ENCODE results near the gene SMARCB1. TPM values are rescaled to one million over a fixed set of nuclear protein-coding genes. Genes with fewer than 3 reads are reported as not detected.

Gene SMARCB1
- total and polyA plus RNA-seq, 4 donors: 39.2 to 69.6 (median 47.8) TPM

DNA sequence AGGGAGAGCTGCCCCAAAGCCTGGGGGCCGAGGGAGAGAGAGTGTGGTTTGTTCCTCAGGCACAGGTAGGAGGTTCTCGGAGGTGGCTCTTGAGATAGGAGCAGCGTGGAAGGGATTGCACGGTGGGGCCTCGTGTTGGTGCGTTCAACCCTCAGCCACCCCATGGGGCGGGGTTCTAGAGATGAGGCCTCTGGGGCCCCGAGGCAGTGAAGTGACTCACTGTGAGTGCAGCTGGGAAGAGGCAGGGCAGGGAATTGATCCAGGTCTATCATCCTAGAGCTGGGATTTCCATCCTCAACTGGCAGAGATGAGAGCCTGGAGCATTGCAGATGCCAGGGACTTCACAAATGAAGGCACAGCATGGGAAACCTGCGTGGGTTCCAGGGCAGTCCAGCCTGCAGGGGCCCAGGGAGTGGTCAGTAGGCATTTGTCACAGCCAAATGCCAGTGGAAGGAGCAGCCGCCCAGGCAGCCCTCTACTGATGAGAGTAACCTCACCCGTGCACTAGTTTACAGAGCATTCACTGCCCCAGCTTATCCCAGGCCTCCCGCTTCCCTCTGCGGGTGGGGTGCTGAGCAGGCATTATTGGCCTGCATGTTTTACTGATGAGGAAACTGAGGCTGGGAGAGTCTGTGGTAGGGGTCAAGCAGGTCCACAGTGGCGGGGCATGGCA, 5.1 kb upstream of the SMARCB1 start:
- DNase-seq: no peak
- Histone ChIP-seq H3K36me3 (ENCODE audit: control insufficient read depth in 4 of 4, insufficient read depth in 4 of 4, low read length in 4 of 4) (no peaks in the 10 kb centered on the region), H3K4me3 (no peak overlapping the region), H3K9ac (ENCODE audit: insufficient read depth in 1 of 2, low read length in 2 of 2) (no peak overlapping the region), H3K9me3 (ENCODE audit: control insufficient read depth in 4 of 4, insufficient read depth in 3 of 4, low read length in 3 of 4) (no peaks in the 10 kb centered on the region), H3K27me3 (ENCODE audit: control insufficient read depth in 3 of 3, insufficient read depth in 3 of 3, low read length in 2 of 3) (no peaks in the 10 kb centered on the region), H3K27ac (ENCODE audit: low read depth in 1 of 2, low read length in 1 of 2) (no peak overlapping the region), H3K4me1 (ENCODE audit: control insufficient read depth in 5 of 5, insufficient read depth in 5 of 5, low read length in 5 of 5) (peaks cover 0 to 6% (median 5%) of the 10 kb centered on the region in 5 donors)
- TF ChIP-seq, protein P1, sequence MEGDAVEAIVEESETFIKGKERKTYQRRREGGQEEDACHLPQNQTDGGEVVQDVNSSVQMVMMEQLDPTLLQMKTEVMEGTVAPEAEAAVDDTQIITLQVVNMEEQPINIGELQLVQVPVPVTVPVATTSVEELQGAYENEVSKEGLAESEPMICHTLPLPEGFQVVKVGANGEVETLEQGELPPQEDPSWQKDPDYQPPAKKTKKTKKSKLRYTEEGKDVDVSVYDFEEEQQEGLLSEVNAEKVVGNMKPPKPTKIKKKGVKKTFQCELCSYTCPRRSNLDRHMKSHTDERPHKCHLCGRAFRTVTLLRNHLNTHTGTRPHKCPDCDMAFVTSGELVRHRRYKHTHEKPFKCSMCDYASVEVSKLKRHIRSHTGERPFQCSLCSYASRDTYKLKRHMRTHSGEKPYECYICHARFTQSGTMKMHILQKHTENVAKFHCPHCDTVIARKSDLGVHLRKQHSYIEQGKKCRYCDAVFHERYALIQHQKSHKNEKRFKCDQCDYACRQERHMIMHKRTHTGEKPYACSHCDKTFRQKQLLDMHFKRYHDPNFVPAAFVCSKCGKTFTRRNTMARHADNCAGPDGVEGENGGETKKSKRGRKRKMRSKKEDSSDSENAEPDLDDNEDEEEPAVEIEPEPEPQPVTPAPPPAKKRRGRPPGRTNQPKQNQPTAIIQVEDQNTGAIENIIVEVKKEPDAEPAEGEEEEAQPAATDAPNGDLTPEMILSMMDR (IDR thresholded peaks at IDR 0.05; ENCODE audit: control extremely low read depth, extremely low read depth): no peak
- 82 to 90% methylated on average over 14 of the region's 14 CpGs for WGBS, 2 donors
- no peak for ATAC-seq (ENCODE audit: insufficient read depth, low FRiP score)

DNA sequence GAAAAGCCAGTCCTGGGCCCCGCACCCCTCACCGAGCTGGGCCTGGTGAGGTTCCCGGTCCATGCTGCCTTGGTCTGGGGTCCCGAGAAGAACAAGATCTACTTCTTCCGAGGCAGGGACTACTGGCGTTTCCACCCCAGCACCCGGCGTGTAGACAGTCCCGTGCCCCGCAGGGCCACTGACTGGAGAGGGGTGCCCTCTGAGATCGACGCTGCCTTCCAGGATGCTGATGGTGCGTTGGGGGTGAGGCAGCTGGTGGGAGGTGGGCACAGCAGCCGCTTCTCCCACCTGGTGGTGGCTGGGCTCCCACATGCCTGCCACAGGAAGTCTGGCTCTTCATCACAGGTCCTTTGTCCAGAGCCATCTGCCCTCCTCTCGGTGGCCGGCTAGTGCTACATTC, 4.5 kb upstream of the SMARCB1 start:
- DNase-seq: no peak
- no peak overlapping the region for H3K9ac ChIP-seq (ENCODE audit: insufficient read depth in 1 of 2, low read length in 2 of 2)
- 93 to 95% methylated on average over 15 to 16 of the region's 16 CpGs for WGBS, 2 donors
- H3K4me1 ChIP-seq (ENCODE audit: control insufficient read depth in 5 of 5, insufficient read depth in 5 of 5, low read length in 5 of 5): peaks cover 0 to 7% (median 5%) of the 10 kb centered on the region in 5 donors
- TF ChIP-seq, protein P1 (IDR thresholded peaks at IDR 0.05; ENCODE audit: control extremely low read depth, extremely low read depth): no peak
- no peak overlapping the region for H3K27ac ChIP-seq (ENCODE audit: low read depth in 1 of 2, low read length in 1 of 2)
- H3K4me3 ChIP-seq: no peak overlapping the region
- ATAC-seq (ENCODE audit: insufficient read depth, low FRiP score): no peak
- no peaks in the 10 kb centered on the region for H3K36me3 ChIP-seq (ENCODE audit: control insufficient read depth in 4 of 4, insufficient read depth in 4 of 4, low read length in 4 of 4)
- no peaks in the 10 kb centered on the region for H3K27me3 ChIP-seq (ENCODE audit: control insufficient read depth in 3 of 3, insufficient read depth in 3 of 3, low read length in 2 of 3)
- H3K9me3 ChIP-seq (ENCODE audit: control insufficient read depth in 4 of 4, insufficient read depth in 3 of 4, low read length in 3 of 4): no peaks in the 10 kb centered on the region

DNA sequence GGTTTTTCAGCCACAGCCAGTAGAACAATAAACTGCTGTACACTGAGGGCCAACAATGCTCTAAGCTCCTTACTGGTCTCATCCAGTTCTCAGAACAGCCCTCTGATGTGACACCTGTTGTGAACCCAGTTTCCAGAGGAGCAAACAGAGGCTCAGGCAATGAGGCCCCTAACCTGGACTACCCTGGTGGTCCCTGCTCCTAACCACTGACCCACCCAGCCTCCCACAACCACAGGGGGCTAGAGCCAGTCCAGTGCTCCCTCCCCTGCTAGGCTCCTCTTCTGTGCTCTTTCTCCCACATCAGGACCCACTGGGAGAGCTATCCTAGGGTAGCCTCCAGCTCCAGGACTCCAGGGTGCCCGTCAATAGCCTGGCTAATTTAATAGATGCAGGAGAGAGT, 4.1 kb upstream of the SMARCB1 start:
- H3K9ac ChIP-seq (ENCODE audit: insufficient read depth in 1 of 2, low read length in 2 of 2): no peak overlapping the region
- DNase-seq: no peak
- no peak for ATAC-seq (ENCODE audit: insufficient read depth, low FRiP score)
- no peak overlapping the region for H3K27ac ChIP-seq (ENCODE audit: low read depth in 1 of 2, low read length in 1 of 2)
- H3K4me1 ChIP-seq (ENCODE audit: control insufficient read depth in 5 of 5, insufficient read depth in 5 of 5, low read length in 5 of 5): peaks cover 0 to 7% (median 5%) of the 10 kb centered on the region in 5 donors
- H3K4me3 ChIP-seq: no peak overlapping the region
- 88 to 89% methylated on average over 1 of the region's 1 CpG for WGBS, 2 donors
- no peaks in the 10 kb centered on the region for H3K36me3 ChIP-seq (ENCODE audit: control insufficient read depth in 4 of 4, insufficient read depth in 4 of 4, low read length in 4 of 4)
- no peaks in the 10 kb centered on the region for H3K9me3 ChIP-seq (ENCODE audit: control insufficient read depth in 4 of 4, insufficient read depth in 3 of 4, low read length in 3 of 4)
- TF ChIP-seq, protein P1 (IDR thresholded peaks at IDR 0.05; ENCODE audit: control extremely low read depth, extremely low read depth): no peak
- no peaks in the 10 kb centered on the region for H3K27me3 ChIP-seq (ENCODE audit: control insufficient read depth in 3 of 3, insufficient read depth in 3 of 3, low read length in 2 of 3)

Data from lung (tissue), 12 donors.